ENCODE data around the gene B4GALT2.
A peak's percentile ranks its signal among the peaks of the same experiment; 100 is the strongest.

Gene B4GALT2

GRCh38 chr1:43978551-43979260 lies at the start of gene B4GALT2:
TSS of gene B4GALT2 (plus strand) at chr1:43979210. CDS start at chr1:43981161, 1,951 bp downstream.
- DNase-seq = no peak

DNA sequence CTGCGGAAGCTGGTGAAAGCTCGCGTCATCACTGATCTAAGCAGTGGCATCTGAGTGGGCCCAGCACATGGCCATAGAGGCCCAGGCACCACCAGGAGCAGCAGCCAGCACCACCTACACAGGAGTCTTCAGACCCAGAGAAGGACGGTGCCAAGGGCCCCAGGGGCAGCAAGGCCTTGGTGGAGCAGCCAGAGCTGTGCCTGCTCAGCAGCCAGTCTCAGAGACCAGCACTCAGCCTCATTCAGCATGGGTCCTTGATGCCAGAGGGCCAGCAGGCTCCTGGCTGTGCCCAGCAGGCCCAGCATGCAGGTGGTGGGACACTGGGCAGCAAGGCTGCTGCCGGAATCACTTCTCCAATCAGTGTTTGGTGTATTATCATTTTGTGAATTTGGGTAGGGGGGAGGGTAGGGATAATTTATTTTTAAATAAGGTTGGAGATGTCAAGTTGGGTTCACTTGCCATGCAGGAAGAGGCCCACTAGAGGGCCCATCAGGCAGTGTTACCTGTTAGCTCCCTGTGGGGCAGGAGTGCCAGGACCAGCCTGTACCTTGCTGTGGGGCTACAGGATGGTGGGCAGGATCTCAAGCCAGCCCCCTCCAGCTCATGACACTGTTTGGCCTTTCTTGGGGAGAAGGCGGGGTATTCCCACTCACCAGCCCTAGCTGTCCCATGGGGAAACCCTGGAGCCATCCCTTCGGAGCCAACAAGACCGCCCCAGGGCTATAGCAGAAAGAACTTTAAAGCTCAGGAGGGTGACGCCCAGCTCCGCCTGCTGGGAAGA lies 48.7 kb upstream of the B4GALT2 start:
- no peak for DNase-seq

DNA sequence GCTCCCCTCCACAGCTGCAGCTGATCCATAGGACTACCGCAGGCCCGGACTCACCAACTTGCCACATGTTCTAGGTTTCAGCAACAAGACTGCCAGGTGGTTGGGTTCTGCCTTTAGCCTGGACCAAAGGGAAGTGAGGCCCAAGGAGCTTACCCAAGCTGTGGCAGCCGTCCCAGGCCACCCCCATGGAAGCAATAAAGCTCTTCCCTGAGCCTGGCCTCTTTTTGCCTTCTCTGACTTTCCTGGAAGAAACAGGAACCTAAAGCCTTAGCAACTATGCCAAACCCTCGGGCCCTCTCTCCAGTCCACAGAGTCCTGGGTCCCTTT lies 48.1 kb upstream of the B4GALT2 start:
- no peak for DNase-seq

DNA sequence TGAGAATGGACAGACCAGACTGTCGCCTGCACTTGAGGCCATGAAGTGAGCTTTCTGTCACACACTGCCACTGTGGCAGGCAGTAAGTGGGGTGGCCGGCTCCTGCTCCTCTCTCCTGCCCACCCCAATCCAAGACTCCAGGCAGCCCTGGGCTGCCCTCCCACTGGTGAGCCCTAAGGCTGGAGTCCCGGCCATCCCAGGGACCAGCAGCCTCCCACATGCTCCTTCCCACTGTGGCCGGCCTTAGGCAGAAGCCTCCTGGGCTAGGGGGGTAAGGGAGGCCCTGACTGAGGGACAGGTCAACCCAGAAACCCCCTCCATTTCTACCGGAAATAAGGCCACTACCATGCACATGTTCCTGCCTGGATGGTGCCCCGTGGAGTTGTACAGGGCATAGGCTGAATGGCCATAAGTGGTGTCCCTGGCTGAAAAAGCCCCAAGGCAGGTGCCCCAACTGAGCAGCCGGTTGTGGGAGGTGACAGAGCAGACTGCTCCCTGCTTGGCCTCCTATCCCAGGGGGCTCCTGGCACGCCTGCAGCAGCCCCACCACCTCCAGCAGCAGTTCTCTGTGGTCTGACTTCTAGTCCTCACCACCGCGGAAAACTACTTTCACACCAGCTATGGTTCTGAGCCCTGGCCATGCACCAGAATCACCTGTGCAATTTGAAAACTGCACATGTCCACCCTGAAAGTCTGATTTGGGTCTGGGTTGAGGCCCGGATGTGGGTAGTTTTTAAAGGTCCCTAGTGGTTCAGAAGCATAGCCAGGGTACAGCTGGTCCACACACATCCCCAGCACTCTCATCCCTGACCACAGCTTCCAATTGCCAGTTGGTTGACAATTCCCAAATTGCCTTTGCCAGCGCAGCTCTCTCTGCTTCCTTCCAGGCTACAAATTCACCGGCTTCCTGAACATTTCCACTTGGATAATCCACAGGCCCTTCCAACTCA lies 47.0 kb upstream of the B4GALT2 start:
- no peak for DNase-seq

GRCh38 chr1:43932786-43933385 lies 46.1 kb upstream of the B4GALT2 start:
- DNase-seq = no peak

DNA sequence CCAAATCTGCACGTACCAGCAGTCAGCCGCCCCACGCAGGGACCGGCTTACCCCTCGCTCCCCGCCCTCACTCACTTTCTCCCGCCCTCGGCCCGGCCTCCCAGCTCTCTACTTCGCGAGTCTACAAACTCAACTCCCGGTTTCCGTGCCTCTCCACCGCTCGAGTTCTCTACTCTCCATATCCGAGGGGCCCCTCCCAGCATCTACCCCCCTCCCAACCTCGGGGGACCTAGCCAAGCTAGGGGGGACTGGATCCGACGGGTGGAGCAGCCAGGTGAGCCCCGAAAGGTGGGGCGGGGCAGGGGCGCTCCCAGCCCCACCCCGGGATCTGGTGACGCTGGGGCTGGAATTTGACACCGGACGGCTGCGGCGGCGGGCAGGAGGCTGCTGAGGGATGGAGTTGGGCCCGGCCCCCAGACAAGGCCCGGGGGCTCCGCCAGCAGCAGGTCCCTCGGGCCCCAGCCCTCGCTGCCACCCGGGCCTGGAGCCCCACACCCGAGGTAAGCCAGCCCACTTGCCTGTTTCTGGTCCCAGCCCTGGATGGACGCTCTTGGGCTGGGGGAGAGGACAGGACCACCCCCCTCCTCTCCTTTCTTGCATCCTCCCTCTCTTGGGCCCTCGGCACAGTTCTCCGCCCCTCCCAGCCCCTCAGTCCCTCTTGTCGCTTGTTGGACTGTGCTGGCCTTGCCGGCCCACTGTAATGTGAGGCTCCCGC lies 45.5 kb upstream of the B4GALT2 start, which contains the start of gene ARTN:
ARTN (plus strand) TSS at position 416 of the 715 bp plus-strand sequence. CDS start 1,856 bp downstream, outside the sequence.
- DNase-seq = no peak

- DNase-seq = no peak
Observed at GRCh38 chr1:43934101-43934985, 44.7 kb upstream of the B4GALT2 start.

DNA sequence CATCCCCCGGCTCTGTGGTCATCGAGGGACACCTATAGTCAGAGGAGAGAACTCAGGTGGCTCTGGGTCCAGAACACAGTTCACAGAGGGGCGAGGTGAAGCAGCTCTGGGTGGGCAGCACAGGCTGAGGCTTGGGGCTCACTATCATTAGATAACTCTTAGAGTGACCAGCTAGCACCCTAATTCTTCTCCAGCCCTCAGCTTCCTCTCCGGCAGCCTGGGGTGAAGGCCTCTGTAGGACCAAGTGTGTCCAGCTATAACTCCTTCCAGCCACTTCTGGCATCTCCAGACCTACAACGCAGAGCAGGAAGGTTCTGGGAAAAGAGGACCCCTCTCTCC lies 44.1 kb upstream of the B4GALT2 start:
- DNase-seq = no peak

GRCh38 chr1:43935711-43936427 lies 43.1 kb upstream of the B4GALT2 start:
- DNase-seq = no peak

GRCh38 chr1:43936431-43937151 lies 42.4 kb upstream of the B4GALT2 start:
- no peak for DNase-seq

GRCh38 chr1:43937179-43937865 lies 41.7 kb upstream of the B4GALT2 start:
- no peak for DNase-seq

- no peak for DNase-seq
Observed at GRCh38 chr1:43938383-43938782, 40.6 kb upstream of the B4GALT2 start.

- DNase-seq = no peak
Observed at GRCh38 chr1:43938892-43939587, 40.0 kb upstream of the B4GALT2 start.

DNA sequence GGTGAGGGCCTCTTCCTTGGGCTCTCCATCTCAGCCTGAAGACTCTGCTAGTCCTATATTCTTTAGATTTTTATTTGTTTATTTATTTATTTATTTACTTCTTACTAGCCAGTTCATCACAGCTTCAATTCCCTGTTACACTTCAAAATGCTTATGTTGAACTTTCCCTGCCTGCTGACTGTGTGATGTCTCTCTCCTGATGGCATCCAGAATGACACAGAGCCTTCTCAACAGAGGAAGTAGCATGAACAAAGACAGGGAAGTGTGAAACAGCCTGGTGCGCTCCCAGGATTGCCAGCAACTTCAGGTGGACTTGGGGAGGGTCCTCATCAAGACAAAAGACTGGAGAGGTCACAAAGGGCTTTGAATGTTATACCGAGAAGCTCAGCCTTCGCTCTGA lies 36.6 kb upstream of the B4GALT2 start:
- no peak for DNase-seq

DNA sequence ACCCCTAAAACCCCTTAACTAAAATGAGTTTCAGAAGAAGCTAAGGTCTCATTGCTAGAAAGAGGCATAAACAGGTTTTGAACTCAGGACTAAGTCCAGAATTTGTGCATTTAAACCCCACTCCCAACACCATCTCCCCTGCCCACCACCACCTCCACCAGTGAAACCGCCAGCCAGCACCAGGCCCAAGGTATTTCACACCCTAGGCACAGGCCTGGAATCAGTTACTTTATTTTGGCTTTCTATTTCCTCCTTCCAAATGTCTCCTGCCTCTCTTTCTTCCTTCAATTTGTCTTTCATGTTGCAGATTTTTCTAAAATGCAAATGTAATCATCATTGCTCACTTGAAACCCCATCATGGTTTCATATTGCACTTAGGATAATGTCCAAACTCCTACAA lies 34.1 kb upstream of the B4GALT2 start:
- no peak for DNase-seq

- no peak for DNase-seq
Observed at GRCh38 chr1:43945674-43946235, 33.3 kb upstream of the B4GALT2 start.

DNA sequence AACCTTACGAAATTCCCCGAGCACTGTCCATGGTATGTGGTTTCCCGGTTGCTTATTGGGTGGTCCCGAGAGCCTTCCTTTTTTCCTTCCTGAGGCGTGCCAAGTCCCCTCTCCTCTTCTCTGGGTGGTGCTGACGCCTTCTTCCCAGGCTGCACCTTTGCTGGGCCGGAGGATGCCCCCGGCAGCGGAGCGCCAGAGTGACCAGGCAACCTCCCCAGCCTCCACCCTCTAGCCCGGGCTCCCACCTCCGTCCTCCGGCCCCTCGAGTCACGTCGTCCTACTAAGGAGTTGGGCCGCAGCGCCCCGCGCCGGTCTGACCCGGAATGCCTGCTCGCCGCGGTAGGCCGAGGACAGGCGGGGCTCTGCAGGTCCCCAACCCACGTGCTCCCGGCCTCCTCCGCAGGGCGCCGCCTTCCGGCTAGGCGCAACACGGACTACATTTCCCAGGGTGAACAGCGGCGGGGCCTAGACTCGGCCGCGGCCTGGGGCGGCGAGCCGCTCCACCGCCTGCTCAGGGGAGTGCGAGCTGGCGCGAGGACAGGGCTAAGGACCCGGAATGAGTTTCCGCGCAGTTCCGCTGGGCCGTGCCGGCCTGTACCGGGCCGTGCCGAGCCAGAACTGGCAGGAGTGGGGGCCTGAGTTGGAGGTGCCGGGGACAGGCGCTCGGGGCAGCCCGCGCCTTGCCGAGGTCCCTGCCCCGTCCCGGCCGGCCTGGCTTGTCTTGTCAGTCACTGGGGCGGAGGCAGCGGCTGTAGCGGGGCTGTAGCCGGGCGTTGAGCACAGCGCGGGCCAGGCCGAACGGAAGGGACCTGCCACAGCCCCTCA lies 32.6 kb upstream of the B4GALT2 start, which contains the start of gene IPO13:
IPO13 (plus strand) TSS at position 715 of the 825 bp plus-strand sequence. CDS start 651 bp downstream, outside the sequence.
- peak; percentile 91 for DNase-seq
